ENCODE measurements around the gene CDKN2A. TPM values are rescaled to one million over a fixed set of nuclear protein-coding genes. Genes with fewer than 3 reads are reported as not detected.

Gene CDKN2A
- total RNA-seq, 1 donor from 2014 or later, result 14.3 TPM

GRCh38 chr9:21969951-21970799, 24.0 kb downstream of the CDKN2A start:
- H3K4me1 Mint-ChIP-seq (ENCODE audit: unreplicated experiment), result peaks cover 39% of the 10 kb centered on the region
- DNase-seq (ENCODE audit: extremely low spot score, unreplicated experiment), result no peak
- peaks cover 92% of the 10 kb centered on the region for H3K27me3 Mint-ChIP-seq (ENCODE audit: unreplicated experiment)
- no peaks in the 10 kb centered on the region for H3K9me3 Mint-ChIP-seq (ENCODE audit: unreplicated experiment)
- H3K27ac Mint-ChIP-seq (ENCODE audit: unreplicated experiment), result no peak overlapping the region
- no peak for TF ChIP-seq CTCF (IDR thresholded peaks at IDR 0.05)
- no peak overlapping the region for H3K4me3 Mint-ChIP-seq (ENCODE audit: unreplicated experiment)
- H3K36me3 Mint-ChIP-seq (ENCODE audit: unreplicated experiment), result peaks cover 14% of the 10 kb centered on the region

- peaks cover 91% of the 10 kb centered on the region for H3K27me3 Mint-ChIP-seq (ENCODE audit: unreplicated experiment)
- peak overlapping the region; percentile 59 for H3K4me3 Mint-ChIP-seq (ENCODE audit: unreplicated experiment)
- no peaks in the 10 kb centered on the region for H3K9me3 Mint-ChIP-seq (ENCODE audit: unreplicated experiment)
- DNase-seq (ENCODE audit: extremely low spot score, unreplicated experiment), result no peak
- no peak for TF ChIP-seq CTCF (IDR thresholded peaks at IDR 0.05)
- peaks cover 36% of the 10 kb centered on the region for H3K4me1 Mint-ChIP-seq (ENCODE audit: unreplicated experiment)
- peaks cover 12% of the 10 kb centered on the region for H3K36me3 Mint-ChIP-seq (ENCODE audit: unreplicated experiment)
- H3K27ac Mint-ChIP-seq (ENCODE audit: unreplicated experiment), result no peak overlapping the region
Measured at GRCh38 chr9:21969011-21969940, 24.9 kb downstream of the CDKN2A start.

GRCh38 chr9:21968331-21969010, 25.7 kb downstream of the CDKN2A start:
- H3K27ac Mint-ChIP-seq (ENCODE audit: unreplicated experiment), result no peak overlapping the region
- peaks cover 32% of the 10 kb centered on the region for H3K4me1 Mint-ChIP-seq (ENCODE audit: unreplicated experiment)
- no peak for TF ChIP-seq CTCF (IDR thresholded peaks at IDR 0.05)
- H3K4me3 Mint-ChIP-seq (ENCODE audit: unreplicated experiment), result peak overlapping the region; percentile 59
- peaks cover 91% of the 10 kb centered on the region for H3K27me3 Mint-ChIP-seq (ENCODE audit: unreplicated experiment)
- no peak for DNase-seq (ENCODE audit: extremely low spot score, unreplicated experiment)
- peaks cover 5% of the 10 kb centered on the region for H3K9me3 Mint-ChIP-seq (ENCODE audit: unreplicated experiment)
- H3K36me3 Mint-ChIP-seq (ENCODE audit: unreplicated experiment), result peaks cover 13% of the 10 kb centered on the region

- Mint-ChIP-seq H3K4me3 (ENCODE audit: unreplicated experiment) (no peak overlapping the region), H3K4me1 (ENCODE audit: unreplicated experiment) (peaks cover 32% of the 10 kb centered on the region), H3K36me3 (ENCODE audit: unreplicated experiment) (peaks cover 15% of the 10 kb centered on the region), H3K27me3 (ENCODE audit: unreplicated experiment) (peaks cover 92% of the 10 kb centered on the region), H3K27ac (ENCODE audit: unreplicated experiment) (no peak overlapping the region), H3K9me3 (ENCODE audit: unreplicated experiment) (peaks cover 10% of the 10 kb centered on the region)
- TF ChIP-seq CTCF (IDR thresholded peaks at IDR 0.05), result no peak
- DNase-seq (ENCODE audit: extremely low spot score, unreplicated experiment), result no peak
Measured at GRCh38 chr9:21967702-21968101, 26.5 kb downstream of the CDKN2A start.

Measured in osteocyte (in vitro differentiated cells).